HepG2 (cell line): ENCODE results near the gene TRPC1. TPM values are rescaled to one million over a fixed set of nuclear protein-coding genes. Genes with fewer than 3 reads are reported as not detected.
A peak's percentile ranks its signal among the peaks of the same experiment; 100 is the strongest.

Source experiments
- DNMT3B ChIP-seq: conservative IDR thresholded peaks from 2 replicates; pipeline ENCODE4 v1.6.1; 2016; ENCODE audit warnings: missing biosample characterization, control low read depth
- ETV5 ChIP-seq: IDR thresholded peaks from 2 replicates; pipeline ENCODE4 v1.6.1; 2018; ENCODE audit warnings: missing biosample characterization, missing genetic modification reagents, inconsistent platforms, borderline replicate concordance
- HIVEP1 ChIP-seq: sonication (generic); formaldehyde crosslinking; IDR thresholded peaks from 2 replicates; pipeline ENCODE4 v1.4.0; 2020; ENCODE audit warnings: mild to moderate bottlenecking, missing genetic modification reagents
- MTF1 ChIP-seq: sonication (generic); formaldehyde crosslinking; IDR thresholded peaks from 2 replicates; pipeline ENCODE4 v1.5.0; 2020; ENCODE audit warnings: missing genetic modification reagents
- PLRG1 ChIP-seq: fragments of 450-650 bp; conservative IDR thresholded peaks from 2 replicates; pipeline ENCODE4 v1.6.1; 2016
- RBFOX2 ChIP-seq: fragments of 200-400 bp; formaldehyde crosslinking; IDR thresholded peaks from 2 replicates; pipeline ENCODE4 v1.6.1; 2017; ENCODE audit warnings: low read depth, mild to moderate bottlenecking, low read length
- SIX4 ChIP-seq: sonication (generic); formaldehyde crosslinking; IDR thresholded peaks from 2 replicates; pipeline ENCODE4 v1.4.0; 2020; ENCODE audit warnings: missing genetic modification reagents
- SMARCC2 ChIP-seq: fragments of 450-650 bp; IDR thresholded peaks from 2 replicates; pipeline ENCODE4 v1.6.1; 2017; ENCODE audit warnings: antibody characterized with exemption, mild to moderate bottlenecking
- STAG1 ChIP-seq: sonication (generic); formaldehyde crosslinking; IDR thresholded peaks from 2 replicates; pipeline ENCODE4 v1.4.0; 2020; ENCODE audit warnings: missing genetic modification reagents
- TFAP4 ChIP-seq: sonication (generic); IDR thresholded peaks from 2 replicates; pipeline ENCODE4 v1.6.1; 2016; ENCODE audit warnings: low read depth, borderline replicate concordance
- ZBTB10 ChIP-seq: sonication (generic); formaldehyde crosslinking; IDR thresholded peaks from 2 replicates; pipeline ENCODE4 v1.4.0; 2020; ENCODE audit warnings: missing genetic modification reagents, borderline replicate concordance
- ZBTB26 ChIP-seq: IDR thresholded peaks from 2 replicates; pipeline ENCODE4 v1.6.1; 2016; ENCODE audit warnings: missing compliant biosample characterization, missing genetic modification reagents, borderline replicate concordance
- ZC3H4 ChIP-seq: sonication (generic); formaldehyde crosslinking; IDR thresholded peaks from 2 replicates; pipeline ENCODE4 v1.4.0; 2020; ENCODE audit warnings: missing genetic modification reagents, borderline replicate concordance
- ZNF317 ChIP-seq: sonication (generic); formaldehyde crosslinking; IDR thresholded peaks from 2 replicates; pipeline ENCODE4 v1.5.0; 2020; ENCODE audit warnings: mild to moderate bottlenecking, missing genetic modification reagents
- ZNF326 ChIP-seq: sonication (generic); formaldehyde crosslinking; IDR thresholded peaks from 2 replicates; pipeline ENCODE4 v1.4.0; 2020; ENCODE audit warnings: missing genetic modification reagents, borderline replicate concordance
- ZNF460 ChIP-seq: sonication (generic); formaldehyde crosslinking; IDR thresholded peaks from 2 replicates; pipeline ENCODE4 v1.5.1; 2020; ENCODE audit warnings: missing genetic modification reagents, mild to moderate bottlenecking, borderline replicate concordance
- ZNF572 ChIP-seq: sonication (generic); formaldehyde crosslinking; IDR thresholded peaks from 2 replicates; pipeline ENCODE4 v1.5.1; 2020; ENCODE audit warnings: mild to moderate bottlenecking, missing genetic modification reagents
- ZNF616 ChIP-seq: sonication (generic); formaldehyde crosslinking; IDR thresholded peaks from 2 replicates; pipeline ENCODE4 v1.5.0; 2020; ENCODE audit warnings: low read depth, mild to moderate bottlenecking, missing genetic modification reagents
- ZNF619 ChIP-seq: sonication (generic); formaldehyde crosslinking; IDR thresholded peaks from 2 replicates; pipeline ENCODE4 v1.4.0; 2020; ENCODE audit warnings: mild to moderate bottlenecking, missing genetic modification reagents
- ZNF687 ChIP-seq: sonication (generic); formaldehyde crosslinking; IDR thresholded peaks from 2 replicates; pipeline ENCODE4 v1.5.1; 2020; ENCODE audit warnings: mild to moderate bottlenecking, missing genetic modification reagents, moderate library complexity
- ZNF749 ChIP-seq: sonication (generic); formaldehyde crosslinking; IDR thresholded peaks from 2 replicates; pipeline ENCODE4 v1.8.0; 2022; ENCODE audit warnings: mild to moderate bottlenecking, missing genetic modification reagents, moderate library complexity, borderline replicate concordance
- ZNF766 ChIP-seq: sonication (generic); formaldehyde crosslinking; IDR thresholded peaks from 2 replicates; pipeline ENCODE4 v1.5.0; 2020; ENCODE audit warnings: missing genetic modification reagents, borderline replicate concordance
- ZNF776 ChIP-seq: sonication (generic); formaldehyde crosslinking; IDR thresholded peaks from 2 replicates; pipeline ENCODE4 v1.4.0; 2020; ENCODE audit warnings: mild to moderate bottlenecking, missing genetic modification reagents
- polyA plus RNA-seq, 8 experiments: library from polyadenylated mRNA; depleted of rRNA in 3 of 8; stranded (reverse) in 7 of 8; unstranded in 1 of 8; fragments of >200 nt; fragmentation: Illumina TruSeq in 4 of 8; extraction: Trizol in 4 of 8; gene quantifications; 2 replicates each; pipeline versions ENCODE4 v1.2.1 to v1.2.3, GENCODE V29; 2011 to 2016; ENCODE audit warnings: low read depth in 4 of 8, missing spikeins in 1 of 8, mixed read lengths in 1 of 8; ENCODE audit not compliant: insufficient read depth in 1 of 8
- total RNA-seq, 5 experiments: library from RNA; depleted of rRNA; stranded (reverse); fragments of >200 nt; fragmentation: Illumina TruSeq; extraction: Trizol; gene quantifications; 2 replicates each; pipeline ENCODE4 v1.2.3, GENCODE V29; 2016; ENCODE audit warnings: low read depth in 1 of 5

Gene TRPC1
- total and polyA plus RNA-seq, 2 of the 13 experiments (the other 11 are each of a cell fraction or from before 2014, with no cell fraction given), result 10.8 to 13.1 TPM

- TF ChIP-seq ZBTB26 (CRISPR knock-in tag), result no peak
- TF ChIP-seq HIVEP1 (CRISPR knock-in tag), result no peak
- TF ChIP-seq ZC3H4 (CRISPR knock-in tag), result no peak
- no peak for TF ChIP-seq PLRG1
- no peak for TF ChIP-seq RBFOX2
- TF ChIP-seq ZNF749 (CRISPR knock-in tag), result no peak
- TF ChIP-seq STAG1 (CRISPR knock-in tag), result peak; percentile 99
- no peak for TF ChIP-seq SIX4 (CRISPR knock-in tag)
- no peak for TF ChIP-seq ZBTB10
- no peak for TF ChIP-seq ZNF687 (CRISPR knock-in tag)
- TF ChIP-seq DNMT3B (CRISPR knock-in tag), result no peak
- no peak for TF ChIP-seq ZNF326
- no peak for TF ChIP-seq MTF1
- TF ChIP-seq ETV5 (CRISPR knock-in tag), result no peak; the same call in 1 of the 2 replicates
- TF ChIP-seq ZNF619 (CRISPR knock-in tag), result 0 out of 2 replicates have a peak, but pooled peaks have one; percentile 59
- 0 out of 2 replicates have a peak, but pooled peaks have one; percentile 25 for TF ChIP-seq ZNF572
- no peak for TF ChIP-seq SMARCC2
- TF ChIP-seq ZNF776, result no peak
- no peak for TF ChIP-seq ZNF317 (CRISPR knock-in tag)
- TF ChIP-seq ZNF616 (CRISPR knock-in tag), result no peak
- no peak for TF ChIP-seq ZNF460
- no peak for TF ChIP-seq TFAP4
- TF ChIP-seq ZNF766 (CRISPR knock-in tag), result no peak
Measured at GRCh38 chr3:142828703-142829305, 105.0 kb downstream of the TRPC1 start (continued).
